GM19239 (cell line): ENCODE data around the gene CCDC91.

Source experiments
- DNase-seq: peaks from one replicate; pipeline ENCODE4 v3.0.0; 2011; ENCODE audit warnings: low spot score; ENCODE audit not compliant: insufficient read length
- FAIRE-seq: peaks from 2 replicates; lab custom pipeline; 2011; peaks lifted over from hg19 to GRCh38; lab: Jason Lieb, UNC

CCDC91 gene

GRCh38 chr12:28190321-28191050 lies at the start of gene CCDC91:
Gene CCDC91, plus strand, starts transcription at chr12:28190456. Its CDS starts 66,760 bp downstream, at chr12:28257216.
- DNase-seq: peak; percentile 68
- peak; percentile 85 for FAIRE-seq

GRCh38 chr12:28144059-28144458 lies 46.2 kb upstream of the CCDC91 start:
- FAIRE-seq (no peak), DNase-seq (no peak)

GRCh38 chr12:28144532-28144931 lies 45.7 kb upstream of the CCDC91 start:
- no peak for DNase-seq
- FAIRE-seq: no peak

GRCh38 chr12:28145216-28145615 lies 45.0 kb upstream of the CCDC91 start:
- FAIRE-seq: no peak
- DNase-seq: no peak

GRCh38 chr12:28149279-28149678 lies 41.0 kb upstream of the CCDC91 start:
- no peak for FAIRE-seq
- no peak for DNase-seq

- FAIRE-seq (no peak), DNase-seq (no peak)
Measured at GRCh38 chr12:28156362-28156761, 33.9 kb upstream of the CCDC91 start.

GRCh38 chr12:28156804-28157203 lies 33.5 kb upstream of the CCDC91 start:
- DNase-seq: no peak
- FAIRE-seq: no peak

GRCh38 chr12:28158353-28158752 lies 31.9 kb upstream of the CCDC91 start:
- DNase-seq (no peak), FAIRE-seq (no peak)

GRCh38 chr12:28159688-28160087 lies 30.6 kb upstream of the CCDC91 start:
- DNase-seq: no peak
- FAIRE-seq: no peak

GRCh38 chr12:28161697-28162096 lies 28.6 kb upstream of the CCDC91 start:
- DNase-seq: no peak
- FAIRE-seq: no peak

GRCh38 chr12:28162697-28163096 lies 27.6 kb upstream of the CCDC91 start:
- DNase-seq: no peak
- FAIRE-seq: no peak

- DNase-seq (no peak), FAIRE-seq (no peak)
Measured at GRCh38 chr12:28164644-28165275, 25.5 kb upstream of the CCDC91 start.

- FAIRE-seq (no peak), DNase-seq (no peak)
Measured at GRCh38 chr12:28167981-28168485, 22.2 kb upstream of the CCDC91 start.

GRCh38 chr12:28171356-28172060 lies 18.7 kb upstream of the CCDC91 start:
- DNase-seq: no peak
- no peak for FAIRE-seq

- no peak for DNase-seq
- FAIRE-seq: peak; percentile 14
Measured at GRCh38 chr12:28172434-28173030, 17.7 kb upstream of the CCDC91 start.

GRCh38 chr12:28173440-28173839 lies 16.8 kb upstream of the CCDC91 start:
- DNase-seq: no peak
- no peak for FAIRE-seq

GRCh38 chr12:28175098-28175589 lies 15.1 kb upstream of the CCDC91 start:
- DNase-seq: no peak
- no peak for FAIRE-seq

GRCh38 chr12:28176295-28176694 lies 14.0 kb upstream of the CCDC91 start:
- DNase-seq: no peak
- FAIRE-seq: no peak

- FAIRE-seq: no peak
Measured at GRCh38 chr12:28177461-28177860, 12.8 kb upstream of the CCDC91 start.

GRCh38 chr12:28177905-28178304 lies 12.4 kb upstream of the CCDC91 start:
- DNase-seq: no peak
- no peak for FAIRE-seq

More at GRCh38 chr12:28177461-28177860, 12.8 kb upstream of the CCDC91 start:
- DNase-seq: no peak
